ENCODE measurements around the gene RAP1A. TPM values are rescaled to one million over a fixed set of nuclear protein-coding genes. Genes with fewer than 3 reads are reported as not detected.

Gene RAP1A
- total RNA-seq, 1 experiment from 2014 or later = 50.9 TPM

- intact Hi-C loops (cut with micrococcal nuclease; ENCODE audit: unreplicated experiment) = no loop called here
- no peak for DNase-seq (ENCODE audit: low spot score)
- Histone ChIP-seq H3K4me3 (ENCODE audit: low read depth, low read length, poor library complexity, severe bottlenecking) (no peak overlapping the region), H3K36me3 (ENCODE audit: insufficient read depth, low read length, poor library complexity, severe bottlenecking) (no peaks in the 10 kb centered on the region), H3K27me3 (replicated peaks; ENCODE audit: insufficient read depth, low read depth, low read length, poor library complexity) (no peaks in the 10 kb centered on the region), H3K9me3 (ENCODE audit: low read depth, low read length, poor library complexity, severe bottlenecking) (no peaks in the 10 kb centered on the region), H3K4me1 (ENCODE audit: insufficient read depth, low read length, poor library complexity, severe bottlenecking) (peaks cover 18% of the 10 kb centered on the region), H3K27ac (ENCODE audit: low read depth, low read length, poor library complexity, severe bottlenecking) (no peak overlapping the region)
- ChIA-PET CTCF (no interaction called here), POLR2A (ENCODE audit: low non-redundant PET) (no interaction called here)
- no peak for TF ChIP-seq EZH2 (IDR thresholded peaks at IDR 0.05; ENCODE audit: borderline replicate concordance, low read depth, low read length, poor library complexity, severe bottlenecking)
- no peak for TF ChIP-seq CTCF (conservative IDR thresholded peaks at IDR 0.05; ENCODE audit: low read depth, low read length)
- no TSS peak for BruUV-seq (replicated peaks)
Measured at GRCh38 chr1:111729271-111729921, 109.8 kb downstream of the RAP1A start.

GRCh38 chr1:111729946-111730681, 110.5 kb downstream of the RAP1A start:
- H3K27ac ChIP-seq (ENCODE audit: low read depth, low read length, poor library complexity, severe bottlenecking) = no peak overlapping the region
- H3K4me1 ChIP-seq (ENCODE audit: insufficient read depth, low read length, poor library complexity, severe bottlenecking) = peaks cover 20% of the 10 kb centered on the region
- TF ChIP-seq CTCF (conservative IDR thresholded peaks at IDR 0.05; ENCODE audit: low read depth, low read length) (no peak), EZH2 (IDR thresholded peaks at IDR 0.05; ENCODE audit: borderline replicate concordance, low read depth, low read length, poor library complexity, severe bottlenecking) (no peak)
- no peaks in the 10 kb centered on the region for H3K27me3 ChIP-seq (replicated peaks; ENCODE audit: insufficient read depth, low read depth, low read length, poor library complexity)
- BruUV-seq (replicated peaks) = no TSS peak
- no peak overlapping the region for H3K4me3 ChIP-seq (ENCODE audit: low read depth, low read length, poor library complexity, severe bottlenecking)
- H3K36me3 ChIP-seq (ENCODE audit: insufficient read depth, low read length, poor library complexity, severe bottlenecking) = no peaks in the 10 kb centered on the region
- no peaks in the 10 kb centered on the region for H3K9me3 ChIP-seq (ENCODE audit: low read depth, low read length, poor library complexity, severe bottlenecking)
- ChIA-PET POLR2A (ENCODE audit: low non-redundant PET) (no interaction called here), CTCF (no interaction called here)
- intact Hi-C loops (cut with micrococcal nuclease; ENCODE audit: unreplicated experiment) = no loop called here
- DNase-seq (ENCODE audit: low spot score) = no peak

- intact Hi-C loops (cut with micrococcal nuclease; ENCODE audit: unreplicated experiment) = no loop called here
- Histone ChIP-seq H3K4me3 (ENCODE audit: low read depth, low read length, poor library complexity, severe bottlenecking) (no peak overlapping the region), H3K9me3 (ENCODE audit: low read depth, low read length, poor library complexity, severe bottlenecking) (no peaks in the 10 kb centered on the region), H3K27ac (ENCODE audit: low read depth, low read length, poor library complexity, severe bottlenecking) (no peak overlapping the region), H3K4me1 (ENCODE audit: insufficient read depth, low read length, poor library complexity, severe bottlenecking) (peaks cover 21% of the 10 kb centered on the region), H3K36me3 (ENCODE audit: insufficient read depth, low read length, poor library complexity, severe bottlenecking) (no peaks in the 10 kb centered on the region), H3K27me3 (replicated peaks; ENCODE audit: insufficient read depth, low read depth, low read length, poor library complexity) (no peaks in the 10 kb centered on the region)
- TF ChIP-seq EZH2 (IDR thresholded peaks at IDR 0.05; ENCODE audit: borderline replicate concordance, low read depth, low read length, poor library complexity, severe bottlenecking) (no peak), CTCF (conservative IDR thresholded peaks at IDR 0.05; ENCODE audit: low read depth, low read length) (no peak)
- no peak for DNase-seq (ENCODE audit: low spot score)
- ChIA-PET POLR2A (ENCODE audit: low non-redundant PET) (no interaction called here), CTCF (no interaction called here)
- BruUV-seq (replicated peaks) = no TSS peak
Measured at GRCh38 chr1:111730706-111731105, 111.1 kb downstream of the RAP1A start.

All from A673 (cell line).